ENCODE results near the gene RACGAP1. TPM values are rescaled to one million over a fixed set of nuclear protein-coding genes. Genes with fewer than 3 reads are reported as not detected.

RACGAP1 gene
- total RNA-seq, 1 experiment from 2014 or later: 95.3 TPM

DNA sequence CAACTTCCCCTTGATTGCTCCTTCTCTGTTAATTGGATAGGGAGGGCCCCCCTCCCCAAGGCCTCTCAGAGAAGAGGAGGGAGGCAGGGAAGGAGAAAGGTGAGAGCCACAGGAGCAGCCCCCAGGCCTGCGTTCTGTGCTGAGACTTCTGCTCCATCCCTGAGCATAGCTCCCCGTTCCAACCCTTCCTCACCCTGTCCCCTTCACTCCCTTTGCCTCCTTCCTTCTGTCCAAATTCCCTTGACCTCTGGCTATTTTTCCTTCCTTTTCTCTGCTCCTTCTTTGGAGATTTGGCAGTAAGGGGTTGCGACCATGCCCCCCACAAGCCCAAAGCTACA, 31.3 kb upstream of the RACGAP1 start:
- Histone ChIP-seq H3K4me1 (ENCODE audit: insufficient read depth, low read length) (peaks cover 11% of the 10 kb centered on the region), H4K20me1 (ENCODE audit: low read length) (no peaks in the 10 kb centered on the region), H2AFZ (ENCODE audit: low read length) (peak overlapping the region; percentile 87), H3K36me3 (ENCODE audit: low read depth, low read length) (no peaks in the 10 kb centered on the region), H3K27ac (ENCODE audit: low read length) (no peak overlapping the region), H3K27me3 (ENCODE audit: low read length) (no peaks in the 10 kb centered on the region), H3F3A (ENCODE audit: low read length, unreplicated experiment) (no peaks in the 10 kb centered on the region), H3K4me3 (ENCODE audit: low read length) (peak overlapping the region; percentile 75), H3K79me2 (ENCODE audit: low read length) (no peaks in the 10 kb centered on the region), H3K9ac (ENCODE audit: low read length) (peak overlapping the region; percentile 33), H3K4me2 (ENCODE audit: low read length) (peak overlapping the region; percentile 94), H3K9me3 (ENCODE audit: low read length) (no peaks in the 10 kb centered on the region), H3K9me2 (replicated peaks; ENCODE audit: low read length) (no peaks in the 10 kb centered on the region)
- CTCF ChIA-PET: interaction anchor here (0.5 to 1.4 kb wide), 6 partner anchors 9 to 394 kb away, joined by 3 to 22 read pairs (median 5); partner anchors contain the start of gene COX14
- POLR2A ChIA-PET (ENCODE audit: unreplicated experiment): no interaction called here
- TF ChIP-seq, protein P1, sequence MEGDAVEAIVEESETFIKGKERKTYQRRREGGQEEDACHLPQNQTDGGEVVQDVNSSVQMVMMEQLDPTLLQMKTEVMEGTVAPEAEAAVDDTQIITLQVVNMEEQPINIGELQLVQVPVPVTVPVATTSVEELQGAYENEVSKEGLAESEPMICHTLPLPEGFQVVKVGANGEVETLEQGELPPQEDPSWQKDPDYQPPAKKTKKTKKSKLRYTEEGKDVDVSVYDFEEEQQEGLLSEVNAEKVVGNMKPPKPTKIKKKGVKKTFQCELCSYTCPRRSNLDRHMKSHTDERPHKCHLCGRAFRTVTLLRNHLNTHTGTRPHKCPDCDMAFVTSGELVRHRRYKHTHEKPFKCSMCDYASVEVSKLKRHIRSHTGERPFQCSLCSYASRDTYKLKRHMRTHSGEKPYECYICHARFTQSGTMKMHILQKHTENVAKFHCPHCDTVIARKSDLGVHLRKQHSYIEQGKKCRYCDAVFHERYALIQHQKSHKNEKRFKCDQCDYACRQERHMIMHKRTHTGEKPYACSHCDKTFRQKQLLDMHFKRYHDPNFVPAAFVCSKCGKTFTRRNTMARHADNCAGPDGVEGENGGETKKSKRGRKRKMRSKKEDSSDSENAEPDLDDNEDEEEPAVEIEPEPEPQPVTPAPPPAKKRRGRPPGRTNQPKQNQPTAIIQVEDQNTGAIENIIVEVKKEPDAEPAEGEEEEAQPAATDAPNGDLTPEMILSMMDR (conservative IDR thresholded peaks at IDR 0.05; ENCODE audit: low read depth, low read length): no peak
- TF ChIP-seq EZH2phosphoT487 (IDR thresholded peaks at IDR 0.05; ENCODE audit: borderline replicate concordance, low read length): no peak
- TF ChIP-seq EZH2 (IDR thresholded peaks at IDR 0.05; ENCODE audit: low read length, unreplicated experiment): no peak
- DNase-seq (no peak), ATAC-seq (no peak)
- BruUV-seq (replicated peaks): no TSS peak
- intact Hi-C loops (cut with micrococcal nuclease): loop anchor here (1.0 to 5.0 kb wide), 4 partner anchors 82 to 279 kb away; no protein-coding TSS in a partner anchor

DNA sequence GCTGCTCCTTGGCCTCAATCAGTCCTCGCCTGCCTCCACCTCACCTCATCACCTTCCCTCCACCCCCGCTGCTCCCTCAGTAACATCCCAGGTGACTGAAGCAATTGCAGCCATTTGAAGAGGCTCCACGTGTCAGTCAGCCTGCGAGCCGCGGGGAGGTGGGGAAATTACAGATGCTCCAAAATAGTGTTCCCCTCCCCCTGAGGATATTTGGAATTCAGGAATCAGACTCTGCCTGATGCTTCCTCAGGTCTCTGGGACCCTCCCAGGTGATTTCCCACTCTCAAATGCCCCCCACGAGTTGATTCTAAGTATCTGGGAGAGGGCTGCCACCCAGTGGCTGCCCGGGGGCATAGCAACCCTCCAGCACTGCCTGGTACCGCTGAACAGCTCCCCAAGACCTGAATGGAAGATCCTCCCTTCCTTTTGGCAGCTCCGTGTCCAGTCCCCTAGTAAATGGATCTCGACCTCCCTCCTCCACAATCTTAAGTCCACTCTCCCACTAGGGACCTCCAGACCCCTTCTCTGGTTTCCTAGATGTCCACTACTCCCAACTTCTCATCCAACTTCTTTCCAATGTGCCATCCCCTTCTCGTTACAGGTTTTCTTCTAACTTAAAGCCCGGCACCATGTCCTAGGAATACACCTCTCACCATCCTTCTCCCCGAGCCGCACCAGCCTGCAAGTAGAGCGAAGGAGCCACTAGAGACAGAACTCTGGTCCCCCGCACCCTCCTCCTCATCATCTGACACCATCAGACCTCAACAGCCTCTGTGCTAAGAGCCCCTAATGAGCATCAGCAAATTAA, 30.7 kb upstream of the RACGAP1 start:
- peak overlapping the region; percentile 94 for H3K4me2 ChIP-seq (ENCODE audit: low read length)
- ChIA-PET CTCF (interaction anchor here (0.5 to 1.4 kb wide), 6 partner anchors 9 to 393 kb away, joined by 3 to 22 read pairs (median 5); partner anchors contain the start of gene COX14), POLR2A (ENCODE audit: unreplicated experiment) (no interaction called here)
- intact Hi-C loops (cut with micrococcal nuclease): loop anchor here (1.0 to 5.0 kb wide), 4 partner anchors 81 to 279 kb away; no protein-coding TSS in a partner anchor
- H3K9me2 ChIP-seq (replicated peaks; ENCODE audit: low read length): no peaks in the 10 kb centered on the region
- no peak overlapping the region for H3K27ac ChIP-seq (ENCODE audit: low read length)
- peaks cover 11% of the 10 kb centered on the region for H3K4me1 ChIP-seq (ENCODE audit: insufficient read depth, low read length)
- H4K20me1 ChIP-seq (ENCODE audit: low read length): no peaks in the 10 kb centered on the region
- H3K9ac ChIP-seq (ENCODE audit: low read length): peak overlapping the region; percentile 6; the same call in 1 of the 2 replicates
- H3K79me2 ChIP-seq (ENCODE audit: low read length): no peaks in the 10 kb centered on the region
- BruUV-seq (replicated peaks): no TSS peak
- no peaks in the 10 kb centered on the region for H3K36me3 ChIP-seq (ENCODE audit: low read depth, low read length)
- TF ChIP-seq, protein P1 (conservative IDR thresholded peaks at IDR 0.05; ENCODE audit: low read depth, low read length): peak; percentile 95
- no peak for TF ChIP-seq EZH2phosphoT487 (IDR thresholded peaks at IDR 0.05; ENCODE audit: borderline replicate concordance, low read length)
- no peak for TF ChIP-seq EZH2 (IDR thresholded peaks at IDR 0.05; ENCODE audit: low read length, unreplicated experiment)
- H2AFZ ChIP-seq (ENCODE audit: low read length): peak overlapping the region; percentile 87
- peak; percentile 58 for DNase-seq
- no peaks in the 10 kb centered on the region for H3K9me3 ChIP-seq (ENCODE audit: low read length)
- H3K27me3 ChIP-seq (ENCODE audit: low read length): no peaks in the 10 kb centered on the region
- no peaks in the 10 kb centered on the region for H3F3A ChIP-seq (ENCODE audit: low read length, unreplicated experiment)
- H3K4me3 ChIP-seq (ENCODE audit: low read length): peak overlapping the region; percentile 39; the same call in 1 of the 2 replicates
- peak; percentile 35 for ATAC-seq

DNA sequence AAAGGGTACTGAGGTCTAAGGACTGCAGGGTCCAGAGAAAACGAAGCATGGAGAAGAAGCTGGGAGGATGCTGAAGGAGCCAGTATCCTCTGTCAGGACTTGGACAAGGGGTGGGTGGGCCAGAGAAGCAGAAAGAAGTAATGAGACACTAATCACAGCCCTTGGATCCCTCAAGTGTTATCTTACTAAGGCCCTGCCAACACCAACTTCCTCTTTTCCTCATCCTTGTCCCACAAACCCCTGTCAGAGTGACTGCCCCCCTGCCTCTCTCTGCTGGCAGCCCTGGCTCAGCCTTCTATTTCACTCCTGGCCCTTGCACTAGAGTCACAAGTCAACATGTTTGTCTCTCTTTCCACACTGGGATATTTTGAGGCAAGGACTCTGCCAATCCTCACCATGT, 28.3 kb upstream of the RACGAP1 start:
- no peak overlapping the region for H3K4me2 ChIP-seq (ENCODE audit: low read length)
- H4K20me1 ChIP-seq (ENCODE audit: low read length): no peaks in the 10 kb centered on the region
- POLR2A ChIA-PET (ENCODE audit: unreplicated experiment): no interaction called here
- TF ChIP-seq EZH2phosphoT487 (IDR thresholded peaks at IDR 0.05; ENCODE audit: borderline replicate concordance, low read length) (no peak), EZH2 (IDR thresholded peaks at IDR 0.05; ENCODE audit: low read length, unreplicated experiment) (no peak)
- TF ChIP-seq, protein P1 (conservative IDR thresholded peaks at IDR 0.05; ENCODE audit: low read depth, low read length): no peak
- H3K79me2 ChIP-seq (ENCODE audit: low read length): no peaks in the 10 kb centered on the region
- no peak overlapping the region for H3K4me3 ChIP-seq (ENCODE audit: low read length)
- H3K9ac ChIP-seq (ENCODE audit: low read length): no peak overlapping the region
- H3K9me2 ChIP-seq (replicated peaks; ENCODE audit: low read length): no peaks in the 10 kb centered on the region
- H3F3A ChIP-seq (ENCODE audit: low read length, unreplicated experiment): no peaks in the 10 kb centered on the region
- no peak overlapping the region for H2AFZ ChIP-seq (ENCODE audit: low read length)
- no peak overlapping the region for H3K27ac ChIP-seq (ENCODE audit: low read length)
- peaks cover 11% of the 10 kb centered on the region for H3K4me1 ChIP-seq (ENCODE audit: insufficient read depth, low read length)
- H3K27me3 ChIP-seq (ENCODE audit: low read length): no peaks in the 10 kb centered on the region
- no peak for DNase-seq
- no peaks in the 10 kb centered on the region for H3K36me3 ChIP-seq (ENCODE audit: low read depth, low read length)
- BruUV-seq (replicated peaks): no TSS peak
- H3K9me3 ChIP-seq (ENCODE audit: low read length): no peaks in the 10 kb centered on the region
- CTCF ChIA-PET: no interaction called here
- no peak for ATAC-seq
- intact Hi-C loops (cut with micrococcal nuclease): no loop called here

Measured in PC-3 (cell line).